ENCODE results near the gene NAPA.

GRCh38 chr19:47545061-47545948, 30.4 kb upstream of the NAPA start:
- TF ChIP-seq, protein P1, sequence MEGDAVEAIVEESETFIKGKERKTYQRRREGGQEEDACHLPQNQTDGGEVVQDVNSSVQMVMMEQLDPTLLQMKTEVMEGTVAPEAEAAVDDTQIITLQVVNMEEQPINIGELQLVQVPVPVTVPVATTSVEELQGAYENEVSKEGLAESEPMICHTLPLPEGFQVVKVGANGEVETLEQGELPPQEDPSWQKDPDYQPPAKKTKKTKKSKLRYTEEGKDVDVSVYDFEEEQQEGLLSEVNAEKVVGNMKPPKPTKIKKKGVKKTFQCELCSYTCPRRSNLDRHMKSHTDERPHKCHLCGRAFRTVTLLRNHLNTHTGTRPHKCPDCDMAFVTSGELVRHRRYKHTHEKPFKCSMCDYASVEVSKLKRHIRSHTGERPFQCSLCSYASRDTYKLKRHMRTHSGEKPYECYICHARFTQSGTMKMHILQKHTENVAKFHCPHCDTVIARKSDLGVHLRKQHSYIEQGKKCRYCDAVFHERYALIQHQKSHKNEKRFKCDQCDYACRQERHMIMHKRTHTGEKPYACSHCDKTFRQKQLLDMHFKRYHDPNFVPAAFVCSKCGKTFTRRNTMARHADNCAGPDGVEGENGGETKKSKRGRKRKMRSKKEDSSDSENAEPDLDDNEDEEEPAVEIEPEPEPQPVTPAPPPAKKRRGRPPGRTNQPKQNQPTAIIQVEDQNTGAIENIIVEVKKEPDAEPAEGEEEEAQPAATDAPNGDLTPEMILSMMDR (conservative IDR thresholded peaks at IDR 0.05; ENCODE audit: low read length) = no peak
- TF ChIP-seq EZH2phosphoT487 (IDR thresholded peaks at IDR 0.05; ENCODE audit: borderline replicate concordance) = no peak

Data from Loucy (cell line).